NCI-H460 (cell line): ENCODE results near the gene CBR3. TPM values are rescaled to one million over a fixed set of nuclear protein-coding genes. Genes with fewer than 3 reads are reported as not detected.

Source experiments
- DNase-seq: peaks from one replicate; pipeline ENCODE4 v3.0.0-alpha.2; 2016; ENCODE audit warnings: low read depth; ENCODE audit errors: extremely low read depth
- total RNA-seq: library from RNA; depleted of rRNA; stranded (reverse); fragments of >200 nt; shearing (Covaris generic); gene quantifications from 2 replicates; pipeline ENCODE4 v1.2.3, GENCODE V29; 2014; rRNA removed

Gene CBR3
- total RNA-seq, 1 experiment from 2014 or later = 9.5 TPM

DNA sequence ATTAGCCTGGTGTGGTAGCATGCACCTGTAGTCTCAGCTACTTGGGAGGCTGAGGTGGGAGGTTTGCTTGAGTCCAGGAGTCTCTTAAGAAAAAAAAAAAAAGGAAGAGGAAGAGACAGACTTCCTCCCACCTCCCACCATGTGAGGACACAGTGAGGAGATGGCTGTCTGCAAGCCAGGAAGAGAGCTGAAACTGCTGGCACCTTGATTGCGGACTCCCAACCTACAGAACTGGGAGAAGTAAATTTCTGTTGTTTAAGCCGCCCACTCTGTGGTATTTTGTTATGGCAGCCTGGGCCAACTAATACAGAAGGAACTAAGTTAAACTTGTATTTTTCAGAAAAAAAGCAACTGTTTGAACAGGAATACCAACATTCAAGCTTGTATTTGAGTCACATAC is 43.5 kb downstream of the CBR3 start:
- no peak for DNase-seq

DNA sequence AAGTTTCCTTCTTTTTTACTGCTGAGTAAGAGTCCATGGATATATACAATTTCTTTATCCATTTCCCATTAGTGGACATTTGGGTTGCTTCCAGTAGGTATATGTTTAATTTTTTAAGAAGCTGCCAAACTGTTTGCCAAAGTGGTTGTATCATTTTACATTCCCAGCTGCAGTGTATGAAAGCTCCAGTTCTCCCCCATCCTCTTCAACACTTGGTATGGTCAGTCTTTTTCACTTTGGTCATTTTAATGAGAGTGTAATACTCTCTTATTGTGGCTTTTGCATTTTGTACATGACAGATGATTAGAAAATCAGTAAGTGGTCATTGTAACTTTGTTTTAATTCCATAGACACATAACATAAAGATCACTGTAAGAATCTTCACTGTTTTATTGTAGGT is 44.3 kb downstream of the CBR3 start:
- DNase-seq = no peak

DNA sequence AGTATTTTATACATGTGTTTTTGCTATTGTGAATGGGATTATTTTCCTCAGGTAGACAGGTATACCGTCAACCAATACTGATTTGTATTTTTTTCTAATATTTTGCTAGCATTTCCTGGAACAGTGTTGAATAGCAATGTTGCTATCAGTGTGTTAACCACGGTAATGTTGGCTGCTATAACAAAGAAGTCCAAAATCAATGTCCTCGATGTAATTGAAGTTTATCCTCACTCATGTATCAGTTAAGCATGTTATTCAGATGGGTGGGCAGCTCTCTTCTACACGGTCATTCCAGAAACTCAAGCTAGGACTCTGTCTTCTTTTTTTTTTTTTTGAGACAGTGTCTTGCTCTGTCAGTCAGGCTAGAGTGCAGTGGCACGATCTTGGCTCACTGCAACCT is 46.1 kb downstream of the CBR3 start:
- DNase-seq = no peak

DNA sequence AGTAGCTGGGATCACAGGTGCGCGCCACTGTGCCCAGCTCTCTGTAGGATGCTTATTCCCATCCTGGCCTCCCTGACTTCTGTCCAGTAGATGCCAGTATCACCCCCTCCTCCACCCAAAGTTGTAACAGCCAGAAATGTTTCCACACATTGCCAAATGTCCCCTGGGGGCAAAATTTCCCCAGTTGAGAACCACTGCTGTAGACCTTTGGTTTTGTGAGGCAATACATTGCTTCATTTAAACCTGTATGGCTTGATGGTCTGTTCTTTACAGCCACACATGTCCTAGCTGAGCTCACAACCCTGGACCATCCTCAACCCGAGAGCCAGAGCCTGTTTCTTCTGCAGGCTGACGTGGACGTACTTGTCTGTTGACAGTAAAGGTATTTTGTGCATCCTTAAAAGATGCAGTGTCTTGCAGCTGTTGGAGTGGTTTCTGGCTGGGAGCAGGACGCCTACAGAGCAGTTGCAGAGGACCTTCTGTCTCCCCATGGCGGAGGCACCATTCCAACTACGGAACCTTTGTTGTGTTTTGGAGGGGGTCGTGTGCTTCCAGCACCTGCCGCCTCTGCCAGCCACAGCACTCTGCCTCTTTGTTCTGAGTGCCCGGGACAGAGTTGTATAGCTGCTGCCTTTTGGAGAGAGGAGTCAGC is 48.4 kb downstream of the CBR3 start:
- DNase-seq = no peak

DNA sequence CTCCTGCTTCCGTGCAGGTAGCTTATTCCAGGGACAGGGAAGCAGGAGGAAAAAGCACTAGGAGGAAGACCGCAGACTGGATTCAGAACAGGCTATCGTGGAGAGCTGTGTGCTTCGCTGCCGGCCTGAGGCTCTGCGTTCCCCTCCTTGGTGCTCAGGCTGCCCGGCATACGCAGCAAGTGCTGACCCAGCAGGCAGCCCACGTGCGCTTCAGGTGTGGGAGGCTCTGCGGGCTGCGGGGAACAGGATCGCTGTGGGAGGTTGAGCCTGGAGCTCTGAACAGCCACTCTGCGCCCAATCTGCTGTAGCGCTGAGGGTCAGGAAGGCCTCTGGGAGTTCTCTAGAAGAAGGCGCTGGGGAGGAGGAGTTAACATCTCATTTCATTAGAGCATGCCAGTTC is 49.7 kb downstream of the CBR3 start:
- no peak for DNase-seq

DNA sequence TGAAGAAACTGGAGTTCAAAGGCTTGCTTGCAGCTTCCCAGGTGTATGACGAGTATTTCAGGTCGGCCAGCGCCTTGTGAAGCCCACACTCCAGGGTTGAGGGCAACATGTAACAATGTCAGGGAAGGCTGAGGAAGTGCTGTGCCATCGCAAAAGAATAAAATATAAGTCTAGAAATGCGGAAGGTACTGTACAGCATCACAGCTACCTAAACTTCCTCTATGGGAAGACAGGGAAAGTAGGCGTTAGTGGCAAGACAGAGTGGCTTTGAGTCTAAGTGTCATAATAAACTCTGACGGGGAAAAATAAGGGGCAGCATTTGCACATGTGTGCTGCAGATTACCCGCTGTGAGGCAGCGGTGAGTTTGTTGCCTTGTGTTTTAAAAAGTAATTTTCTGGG is 50.6 kb downstream of the CBR3 start:
- DNase-seq = no peak

DNA sequence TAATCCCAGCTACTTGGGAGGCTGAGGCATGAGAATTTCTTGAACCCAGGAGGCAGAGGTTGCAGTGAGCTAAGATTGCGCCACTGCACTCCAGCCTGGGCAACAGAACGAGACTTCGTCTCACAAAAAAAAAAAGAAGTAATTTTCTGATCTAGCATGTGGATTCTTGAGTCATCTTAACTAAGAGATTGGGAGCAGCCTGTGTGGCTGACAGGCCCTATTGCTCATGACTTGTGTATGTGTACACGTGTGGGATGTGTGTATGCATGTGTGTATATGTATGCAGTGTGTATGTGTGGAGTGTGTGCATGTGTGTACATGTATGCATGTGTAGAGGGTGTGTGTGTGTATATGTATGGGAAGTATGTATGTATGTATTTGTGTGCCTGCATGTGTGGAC is 51.2 kb downstream of the CBR3 start:
- no peak for DNase-seq

DNA sequence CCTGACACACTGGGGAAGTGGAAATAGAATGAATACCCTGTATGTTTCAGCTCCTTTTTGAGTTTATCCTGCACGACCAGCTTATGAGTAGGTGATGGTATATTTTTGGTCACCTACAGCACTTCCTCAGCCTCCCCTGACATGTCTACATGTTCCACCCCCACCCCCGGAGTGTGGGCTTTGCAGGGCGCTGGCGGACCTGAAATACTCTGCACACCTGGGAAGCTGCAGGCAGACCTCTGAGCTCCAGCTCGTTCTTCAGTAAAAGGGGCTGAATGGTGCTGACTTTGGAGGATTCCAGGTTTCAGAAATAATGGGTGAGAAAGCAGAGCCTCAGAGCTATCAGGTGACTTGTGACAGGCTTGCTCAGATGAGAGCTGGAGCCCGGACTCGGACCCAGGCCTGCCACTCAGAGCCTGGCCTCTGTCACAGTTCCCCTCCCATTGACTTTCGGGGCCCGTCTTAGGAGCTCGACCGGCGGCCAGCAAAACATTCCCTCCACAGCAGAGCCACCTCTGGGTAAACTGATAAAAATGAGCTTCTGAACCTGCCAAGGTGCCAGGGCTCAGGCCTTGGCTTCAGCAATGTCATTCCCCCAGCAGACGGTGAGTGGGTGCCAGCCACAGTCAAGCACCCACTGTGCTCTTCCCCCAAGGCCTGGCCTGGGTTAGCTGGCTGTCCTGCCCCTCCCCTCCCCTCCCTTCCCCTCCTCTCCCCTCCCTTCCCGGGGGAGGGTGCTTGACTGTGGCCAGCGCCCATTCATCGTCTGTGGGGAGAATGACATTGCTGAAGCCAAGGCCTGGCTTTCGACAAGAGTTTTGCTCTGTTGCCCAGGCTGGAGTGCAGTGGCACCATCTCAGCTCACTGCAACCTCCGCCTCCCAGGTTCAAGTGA is 51.9 kb downstream of the CBR3 start:
- no peak for DNase-seq

DNA sequence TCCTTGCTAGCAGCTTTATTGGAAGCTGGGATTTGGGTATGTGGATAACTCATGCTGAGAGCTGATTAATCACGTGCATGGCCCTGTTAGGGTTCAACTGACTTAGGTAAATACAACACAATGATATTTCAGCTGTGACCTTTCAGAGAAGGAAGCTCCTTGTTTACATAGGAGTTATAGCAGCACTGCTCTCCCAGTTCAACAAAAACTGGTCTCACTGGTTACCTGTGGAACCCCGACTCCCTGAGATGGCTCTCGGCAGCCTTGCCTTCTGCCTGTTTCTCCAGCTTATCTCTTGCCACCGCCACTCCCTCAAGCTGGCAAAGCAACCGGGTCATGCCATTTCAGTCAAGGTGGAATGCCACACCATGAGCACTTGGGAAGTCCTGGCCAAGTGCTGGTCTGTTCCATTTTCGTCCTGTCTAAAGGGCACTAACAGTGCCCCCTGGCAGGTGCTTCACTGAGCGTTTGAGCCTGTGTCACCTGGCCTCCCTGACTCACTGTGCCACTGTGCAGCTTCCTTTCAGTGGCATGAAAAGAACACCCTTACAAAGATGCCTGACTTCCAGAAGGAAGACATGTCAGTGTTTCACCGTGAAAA is 53.3 kb downstream of the CBR3 start:
- DNase-seq = no peak

DNA sequence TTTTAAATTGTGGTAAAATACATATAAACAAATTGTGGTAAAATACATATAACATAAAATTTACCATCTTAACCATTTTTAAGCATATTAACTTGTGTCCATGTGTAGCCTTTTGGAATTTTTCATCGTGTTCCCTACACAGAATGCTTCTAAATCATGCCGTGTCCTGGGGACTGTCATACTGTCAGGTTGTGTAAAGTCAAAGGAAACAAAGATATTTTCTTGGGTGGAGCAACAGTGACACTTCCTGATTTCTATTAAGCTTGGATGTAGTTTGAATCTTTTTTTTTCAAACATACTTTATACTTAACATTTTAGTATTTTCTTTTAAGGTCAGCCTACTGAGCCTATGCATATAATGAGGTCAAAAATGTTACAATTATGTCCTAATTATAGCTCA is 54.1 kb downstream of the CBR3 start:
- DNase-seq = no peak

DNA sequence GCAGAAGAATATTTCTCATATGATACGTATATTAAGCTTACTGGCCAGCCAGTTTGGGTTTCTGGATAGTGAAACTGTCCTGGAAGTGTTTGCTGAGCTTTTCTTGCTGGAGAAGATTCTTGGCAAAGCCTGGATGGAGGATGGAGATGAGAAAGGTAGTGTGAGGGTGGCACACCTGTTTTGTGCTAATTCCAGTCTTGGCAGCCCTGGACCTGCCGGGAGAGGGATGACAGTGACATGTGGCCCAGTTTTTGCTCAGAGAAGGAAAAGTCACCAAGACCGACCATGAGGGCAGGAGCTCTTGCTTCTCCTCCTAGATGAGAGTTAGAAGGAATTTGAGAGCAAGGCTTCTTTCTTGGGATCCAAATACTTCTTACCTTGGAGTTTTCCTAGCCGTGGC is 55.9 kb downstream of the CBR3 start:
- no peak for DNase-seq

DNA sequence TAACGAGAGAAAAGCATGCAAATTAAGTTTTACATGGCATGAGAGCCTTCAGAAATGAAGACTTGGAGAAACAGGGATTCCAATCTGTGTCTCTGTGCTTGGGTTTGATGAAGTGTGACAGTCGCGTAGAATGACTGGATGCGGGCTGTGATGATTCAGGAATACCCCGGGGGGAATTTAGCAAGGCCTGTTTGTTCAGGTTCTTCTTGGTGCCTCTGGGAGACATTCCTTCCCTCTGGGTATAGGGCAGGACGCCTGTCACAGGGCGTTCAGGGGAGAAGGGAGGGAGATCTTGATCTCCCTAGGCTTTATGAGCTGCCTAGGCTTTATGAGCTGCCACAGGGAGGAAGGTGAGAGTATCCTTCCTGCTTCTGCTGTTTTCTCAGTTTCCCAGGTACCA is 58.3 kb downstream of the CBR3 start:
- no peak for DNase-seq

DNA sequence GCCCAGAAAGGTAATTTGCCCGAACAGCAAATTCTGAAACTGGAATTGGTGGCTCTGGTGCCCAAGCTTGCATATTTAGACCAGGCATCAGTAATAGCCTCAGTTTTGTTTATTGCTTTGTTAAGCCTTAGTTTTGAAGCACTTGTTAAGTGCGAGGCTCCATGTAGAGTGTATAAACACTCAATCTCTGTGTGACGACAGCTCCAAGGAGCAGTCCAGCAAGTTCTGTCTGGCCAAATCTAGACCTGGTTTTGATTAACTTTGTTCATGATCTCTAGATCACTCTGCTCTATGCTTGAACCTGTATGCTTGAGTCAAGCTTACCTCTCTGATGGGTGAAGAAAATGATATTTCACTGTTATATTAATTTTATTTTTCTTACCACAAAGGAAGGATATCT is 59.1 kb downstream of the CBR3 start:
- DNase-seq = no peak

DNA sequence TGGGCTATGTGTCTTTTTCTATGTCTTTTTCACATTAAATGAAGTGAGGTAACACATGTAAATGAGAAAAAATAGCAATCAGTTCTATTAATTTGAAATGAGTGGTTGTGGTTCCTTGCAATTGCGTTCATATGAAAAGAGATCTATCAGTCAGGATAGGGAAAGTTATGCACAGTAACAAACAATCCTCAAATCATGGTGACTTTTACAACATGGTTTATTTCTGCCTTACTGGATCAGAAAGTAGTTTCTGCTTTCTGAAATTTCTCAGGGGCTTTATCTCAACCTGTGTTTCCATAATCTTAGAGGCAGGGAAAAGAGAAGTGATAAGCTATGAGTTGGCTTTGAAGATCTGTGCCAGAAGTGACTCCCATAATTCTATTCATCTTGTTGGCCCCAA is 60.7 kb downstream of the CBR3 start:
- DNase-seq = no peak

Other genes with a start within 250 kb of the CBR3 start
- 12.6 and 13.1 TPM in 2 replicates for gene SETD4, start 74.6 kb upstream of the CBR3 start, total RNA-seq
- 140 and 176 TPM in 2 replicates for gene CBR1, start 65.1 kb upstream of the CBR3 start, total RNA-seq
- gene DOP1B, start 21.7 kb downstream of the CBR3 start, total RNA-seq = 6.7 and 7.4 TPM in 2 replicates
- 21.5 and 22.1 TPM in 2 replicates for gene MORC3, start 185.1 kb downstream of the CBR3 start, total RNA-seq